GM18867 (cell line): ENCODE data around the gene LDLRAD3.

Experiments
- ATAC-seq: cut with Tn5 transposase; IDR thresholded peaks from one replicate; pipeline ENCODE4 v1.9.1; 2021; ENCODE audit warnings: mild to moderate bottlenecking, moderate library complexity; ENCODE audit not compliant: unreplicated experiment

LDLRAD3 gene

DNA sequence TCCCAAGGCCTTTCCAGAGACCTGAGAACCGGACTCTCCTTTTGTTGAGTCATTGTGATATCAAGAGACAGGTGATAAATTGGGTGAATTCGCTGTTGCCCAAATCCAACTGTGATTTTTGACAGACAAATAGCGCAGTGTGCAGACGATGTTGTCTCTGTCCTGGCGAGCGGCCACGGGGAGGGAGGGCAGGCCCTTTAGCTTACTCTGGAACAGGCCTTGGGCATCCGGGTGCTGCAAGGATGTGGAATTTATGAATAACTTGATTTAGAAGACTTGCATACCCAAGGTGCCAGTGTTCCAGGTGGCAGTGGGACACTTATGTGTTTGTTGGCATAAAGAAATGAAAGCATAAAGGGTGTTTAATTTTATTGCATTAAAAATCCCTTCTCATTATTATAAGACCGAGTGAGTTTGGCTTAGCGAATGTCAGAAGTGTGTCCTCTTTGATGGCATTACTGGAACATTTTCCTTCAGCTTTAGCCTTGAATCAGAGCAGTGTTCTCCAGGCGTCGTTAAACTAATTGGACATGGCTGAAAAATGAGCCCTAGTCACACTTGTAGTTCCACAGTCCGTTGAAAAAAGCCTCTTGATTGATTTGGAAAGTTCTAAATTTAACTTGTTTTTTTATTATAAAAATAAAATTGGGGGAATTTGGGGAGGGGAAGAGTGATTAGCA lies 9.4 kb downstream of the LDLRAD3 start:
- no peak for ATAC-seq

DNA sequence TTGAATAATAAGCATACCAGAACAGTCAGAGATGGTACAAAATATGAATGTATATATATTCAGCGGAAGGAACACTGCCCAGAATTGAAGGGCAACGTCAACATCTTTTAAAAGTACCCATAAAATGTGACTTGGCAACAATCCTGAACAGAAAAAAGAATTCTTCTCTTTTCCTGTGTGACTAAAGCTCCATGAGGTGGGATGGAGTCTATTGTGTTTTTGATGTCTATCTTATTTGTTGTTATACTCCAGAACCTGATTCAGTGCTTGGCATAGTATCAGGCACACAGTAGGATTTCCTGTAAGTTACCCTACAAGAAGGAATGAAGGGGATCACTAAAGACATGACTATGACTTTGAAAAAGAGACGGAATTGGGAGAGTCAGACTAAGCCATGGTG lies 10.3 kb downstream of the LDLRAD3 start:
- no peak for ATAC-seq

DNA sequence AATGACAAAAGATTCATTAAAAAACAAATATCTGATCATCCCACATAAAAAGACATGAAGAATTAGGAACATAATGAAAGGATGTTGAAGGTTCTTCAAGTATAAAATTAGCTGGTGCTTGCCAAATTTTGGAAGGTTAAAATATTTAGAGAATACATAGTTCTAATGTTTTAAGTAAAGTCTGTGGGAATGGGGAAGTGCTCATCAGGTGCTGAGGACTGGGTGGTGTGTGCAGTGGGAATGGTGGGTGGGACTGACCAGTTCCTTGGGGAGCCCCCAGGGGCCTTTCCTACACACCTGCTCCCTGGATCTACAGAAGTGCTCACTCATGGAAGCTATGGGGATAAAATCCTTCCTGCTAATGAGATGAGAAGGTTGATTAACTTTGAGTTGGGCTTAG lies 11.8 kb downstream of the LDLRAD3 start:
- ATAC-seq: no peak

DNA sequence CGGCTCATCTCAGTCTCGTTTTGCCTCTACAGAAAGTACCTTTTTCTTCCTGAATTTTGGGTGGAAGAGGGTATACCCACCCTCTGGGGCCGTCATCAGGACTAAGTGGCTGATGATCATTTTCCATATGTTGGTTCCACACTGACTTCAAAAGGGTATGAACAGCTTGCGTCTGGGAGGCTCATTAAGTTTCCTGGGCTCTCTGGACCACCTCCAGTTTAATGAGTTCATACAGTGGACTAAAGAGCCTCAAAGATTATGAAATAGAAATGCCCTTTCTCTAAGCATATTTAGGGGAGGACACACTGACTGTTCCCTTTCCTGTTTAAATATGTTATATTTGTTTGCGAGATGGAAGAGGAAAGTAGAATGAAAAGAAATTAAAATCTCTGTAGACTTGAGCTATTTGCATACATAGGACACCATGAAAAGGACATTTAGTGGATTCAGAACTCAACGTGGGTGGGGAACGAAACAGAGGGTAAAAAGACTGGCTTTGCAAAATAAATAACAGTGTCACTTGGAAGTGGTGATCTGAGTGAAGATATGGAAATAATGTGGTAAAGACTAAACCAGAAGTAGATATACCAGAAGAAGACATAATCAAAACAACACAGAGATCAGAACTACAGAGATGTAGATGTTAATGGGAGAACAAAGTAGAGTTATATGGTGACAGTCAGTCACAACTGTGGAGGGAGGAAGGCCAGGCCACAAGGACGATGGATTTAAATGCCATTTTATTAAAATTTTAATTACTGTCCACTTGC lies 18.7 kb downstream of the LDLRAD3 start:
- ATAC-seq: no peak

DNA sequence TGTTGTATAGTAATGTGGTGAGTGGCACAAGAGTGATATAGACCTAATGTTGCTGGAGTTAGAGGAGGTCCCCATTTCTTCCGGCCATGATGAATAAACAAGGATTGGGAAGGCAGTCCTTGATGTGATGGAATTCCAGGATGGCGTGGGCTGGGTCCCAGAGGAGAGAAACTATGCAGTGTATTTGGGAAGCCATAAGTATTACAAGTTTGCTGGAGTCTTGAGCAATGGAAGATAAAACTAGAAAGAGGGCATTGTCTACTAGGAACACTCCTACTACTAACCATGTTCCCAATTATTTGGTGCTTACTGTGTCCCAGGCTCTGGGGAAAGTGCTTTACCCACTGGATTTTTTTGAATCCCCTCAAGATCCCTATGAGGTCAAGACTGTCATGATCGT lies 20.0 kb downstream of the LDLRAD3 start:
- no peak for ATAC-seq

DNA sequence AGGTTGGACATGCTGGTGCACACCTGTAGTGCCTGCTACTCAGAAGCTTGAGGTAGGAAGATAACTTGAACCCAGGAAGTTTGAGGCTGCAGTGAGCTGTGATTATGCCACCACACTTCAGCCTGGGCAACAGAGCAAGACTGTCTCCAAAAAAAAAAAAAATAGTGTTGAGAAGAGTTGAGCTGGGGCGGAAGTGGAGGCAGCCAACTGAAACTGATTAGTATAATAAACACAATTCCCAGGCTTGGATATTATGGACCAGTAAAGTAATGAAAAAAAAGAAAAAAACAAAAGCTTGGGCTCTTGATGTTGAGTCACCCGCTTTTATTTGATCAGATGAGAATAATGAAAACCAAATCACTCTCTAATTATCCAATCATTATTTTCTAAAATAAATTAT lies 21.0 kb downstream of the LDLRAD3 start:
- no peak for ATAC-seq

DNA sequence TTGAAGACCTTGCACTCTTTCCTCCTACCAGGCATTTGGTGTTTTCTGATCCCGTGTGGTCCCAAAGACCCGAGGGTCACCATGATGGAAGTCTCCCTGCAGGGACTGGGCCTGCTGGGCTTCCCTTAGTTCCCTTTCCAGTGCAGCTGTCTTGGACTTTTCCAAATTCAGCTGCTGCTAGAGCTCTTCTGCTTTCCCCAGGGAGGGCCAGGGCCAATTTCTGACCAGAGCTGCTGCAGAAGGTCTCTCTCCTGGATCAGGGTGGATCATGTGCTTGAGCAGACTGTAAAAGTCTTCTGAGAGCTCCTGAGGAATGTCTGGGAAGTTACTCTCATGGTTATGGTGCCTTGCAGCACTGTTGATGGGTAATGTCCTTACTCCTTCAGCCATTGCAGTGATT lies 23.2 kb downstream of the LDLRAD3 start:
- no peak for ATAC-seq

DNA sequence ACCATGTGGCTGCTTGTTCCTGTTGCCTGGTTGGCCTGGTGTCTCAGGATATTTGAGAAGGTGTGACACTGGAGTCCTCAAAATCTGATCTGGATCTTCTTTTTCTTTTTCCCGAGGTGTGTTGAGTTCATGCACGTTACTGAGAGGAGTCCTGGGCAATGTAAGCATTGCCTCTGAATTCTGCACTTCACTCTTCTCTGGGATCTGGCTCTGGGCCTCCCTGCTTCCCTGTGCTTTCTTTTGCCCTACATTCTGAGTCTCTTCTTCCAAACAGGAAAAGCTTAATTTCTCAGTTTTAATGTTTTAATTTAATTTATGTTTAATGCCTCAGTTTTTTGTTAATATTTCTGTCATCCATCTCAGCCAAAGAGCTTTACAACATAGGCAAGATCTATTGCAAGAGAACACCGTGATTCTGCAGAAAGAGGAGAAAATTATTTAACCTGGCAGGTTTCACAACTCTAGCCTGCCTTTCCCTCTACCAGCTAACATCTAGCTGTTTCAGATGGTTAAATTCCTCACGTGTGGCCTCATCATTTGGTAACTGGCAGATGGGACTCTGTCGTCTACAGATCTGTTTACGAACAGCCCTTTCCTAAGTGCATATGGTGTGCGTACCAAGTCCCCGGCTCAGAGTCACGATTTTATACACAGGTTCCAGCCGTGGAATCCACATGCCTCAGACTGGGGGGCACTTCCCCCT lies 24.7 kb downstream of the LDLRAD3 start:
- ATAC-seq: no peak

DNA sequence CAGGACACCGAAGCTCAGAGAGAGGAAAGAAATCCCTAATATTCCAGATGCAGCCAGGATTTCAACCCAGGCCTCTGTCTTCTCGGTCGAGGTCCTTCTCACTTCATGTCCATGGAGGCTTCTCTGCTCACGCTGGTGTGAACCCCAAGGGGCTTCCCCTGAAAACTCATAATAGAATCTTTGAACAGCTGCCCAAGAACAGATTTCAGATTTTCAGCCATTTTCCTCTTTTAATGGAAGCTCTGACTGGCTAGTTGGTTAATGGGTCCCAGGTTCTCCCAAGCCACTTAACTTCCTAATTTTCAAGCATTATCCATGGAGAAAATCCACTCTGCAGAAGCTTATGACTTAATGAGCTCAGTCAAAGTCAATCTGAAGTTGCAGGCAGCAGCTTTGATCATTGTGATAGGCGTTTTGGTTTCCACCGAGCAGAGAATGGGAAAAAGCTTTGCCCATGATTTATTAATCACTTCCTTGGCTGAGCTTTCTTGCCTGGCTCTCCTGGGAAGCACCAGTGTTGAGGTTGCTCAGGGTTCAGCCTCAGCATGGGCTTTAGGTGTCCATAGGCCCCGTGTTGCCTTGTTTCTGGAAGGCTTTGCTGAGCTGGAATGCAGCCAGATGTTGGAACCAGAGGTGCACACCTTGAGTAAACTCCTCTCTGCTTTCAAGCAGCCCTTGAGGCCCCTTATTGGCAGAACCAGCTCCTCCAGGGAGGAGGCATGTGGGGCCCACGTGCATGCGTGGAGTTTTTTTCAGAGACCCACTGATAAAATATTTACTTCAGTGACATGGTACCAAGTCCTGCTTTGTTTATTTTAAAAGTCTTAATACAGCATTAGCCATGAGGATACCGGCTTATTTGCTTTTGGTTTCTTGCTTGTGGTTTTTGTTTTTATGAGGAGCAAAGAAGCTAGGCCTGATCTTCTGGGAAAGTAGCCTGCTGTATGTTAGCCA lies 25.5 kb downstream of the LDLRAD3 start:
- ATAC-seq: no peak

DNA sequence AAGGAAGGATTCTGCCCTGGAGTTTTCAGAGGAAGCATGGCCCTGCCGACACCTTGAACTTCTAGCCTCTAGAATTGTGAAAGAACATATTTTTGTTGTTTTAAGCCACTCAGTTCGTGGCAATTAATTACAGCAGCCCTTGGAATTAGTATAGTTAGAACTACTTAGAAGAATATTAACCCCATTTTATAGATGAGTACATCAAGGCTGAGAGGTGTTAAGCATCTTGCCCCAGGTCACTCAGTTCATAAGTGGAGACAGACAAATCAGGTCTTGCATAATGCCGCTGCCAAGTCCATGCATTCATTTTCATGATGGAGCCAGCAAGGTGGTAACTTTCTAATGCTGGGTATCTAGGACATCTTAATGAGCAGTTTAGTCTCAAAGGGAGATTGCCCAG lies 26.6 kb downstream of the LDLRAD3 start:
- no peak for ATAC-seq

DNA sequence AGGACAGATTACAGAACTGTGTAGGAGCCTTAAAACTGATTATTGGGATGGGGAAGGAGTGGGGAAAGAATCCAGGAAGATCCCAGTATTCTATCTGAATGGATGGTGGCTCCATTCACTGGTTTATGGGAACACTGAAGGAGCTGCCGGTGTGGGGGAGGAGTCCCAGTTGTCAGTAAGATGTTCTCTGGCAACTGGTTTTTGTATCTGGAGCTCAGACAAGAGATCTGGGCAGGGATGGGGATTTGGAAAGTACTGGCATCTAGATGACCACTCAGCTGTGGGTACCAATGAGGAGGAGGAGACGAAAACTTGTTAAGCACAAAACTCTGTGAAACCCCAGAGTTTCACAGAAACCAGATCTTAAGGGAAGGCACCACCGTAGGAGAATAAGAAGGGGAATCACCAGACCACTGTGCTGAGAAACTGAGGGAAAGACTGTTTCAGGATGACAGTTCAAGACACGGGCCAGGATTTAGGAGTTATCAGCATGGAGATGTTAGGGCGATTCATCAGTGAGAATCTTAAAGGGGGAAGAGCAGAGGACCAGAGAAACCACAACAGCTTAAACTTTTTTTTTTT lies 28.1 kb downstream of the LDLRAD3 start:
- no peak for ATAC-seq

DNA sequence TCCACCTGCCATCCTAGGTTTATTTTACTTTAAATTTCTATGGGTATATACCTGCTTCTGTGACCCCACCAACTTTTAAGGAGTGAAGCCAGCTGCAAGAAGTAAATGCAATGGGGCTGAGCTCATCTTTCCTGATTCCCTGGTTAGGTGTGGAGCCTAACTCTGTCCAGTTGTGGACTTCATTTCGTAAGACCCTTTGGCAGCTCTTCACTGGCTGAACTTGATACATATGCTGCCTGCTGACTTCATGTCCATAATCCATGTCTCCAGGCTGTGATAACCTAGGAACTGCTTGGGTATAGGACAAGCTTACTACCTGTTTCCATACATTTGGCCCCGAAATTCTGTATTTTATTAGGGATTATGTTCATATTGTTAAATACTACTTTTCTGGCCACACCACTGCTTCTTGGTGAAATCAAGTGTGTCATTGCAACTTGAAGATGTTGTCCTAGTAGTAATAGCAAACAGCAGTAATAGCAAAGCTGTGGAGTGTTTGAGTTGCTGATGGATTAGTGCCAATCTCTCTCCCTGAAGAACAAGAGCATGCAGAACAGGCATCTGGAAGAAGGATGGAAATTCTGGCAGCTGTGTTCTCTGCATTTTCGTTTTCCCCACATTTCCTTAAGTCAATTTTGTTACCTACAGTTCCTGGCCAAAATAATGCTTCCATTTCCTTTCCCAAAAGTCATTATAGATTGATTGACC lies 31.2 kb downstream of the LDLRAD3 start:
- no peak for ATAC-seq

DNA sequence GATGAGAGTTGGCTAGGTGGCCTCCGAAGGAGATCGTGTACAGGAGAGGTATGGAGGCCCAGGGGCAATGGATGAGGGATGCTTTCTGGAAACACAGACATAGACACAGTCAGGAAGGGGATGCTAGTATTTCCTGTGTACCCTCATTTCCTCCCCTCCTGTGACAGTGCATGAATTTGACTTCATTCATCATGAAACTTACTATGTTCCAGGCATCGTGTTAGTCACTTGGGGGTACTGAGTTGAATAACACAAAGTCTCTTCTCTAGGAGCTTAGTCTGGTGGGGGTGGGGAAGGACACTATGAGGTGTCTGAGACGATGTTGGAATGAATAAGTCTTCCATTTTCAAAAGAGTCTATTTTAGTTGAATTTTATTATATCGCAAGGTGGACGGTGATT lies 32.6 kb downstream of the LDLRAD3 start:
- no peak for ATAC-seq

DNA sequence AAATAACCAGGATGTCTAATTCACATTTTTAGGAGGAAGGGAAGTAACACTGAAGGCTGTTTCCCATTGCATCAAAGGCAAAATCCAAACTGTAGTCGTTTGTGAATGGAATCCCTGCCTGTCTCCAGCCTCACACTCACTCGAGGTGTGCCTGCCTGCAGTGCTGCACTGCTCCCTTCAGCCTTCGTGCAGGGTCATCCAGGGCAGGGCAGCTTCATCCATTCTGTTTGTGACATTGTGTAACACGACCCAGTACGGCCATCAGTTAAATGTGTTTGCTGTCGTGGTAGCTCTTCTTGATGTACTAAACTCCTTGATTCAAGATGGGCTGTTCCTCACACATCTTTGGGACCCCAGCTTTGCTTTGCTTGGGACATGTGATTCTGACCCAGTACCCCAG lies 34.3 kb downstream of the LDLRAD3 start:
- no peak for ATAC-seq

DNA sequence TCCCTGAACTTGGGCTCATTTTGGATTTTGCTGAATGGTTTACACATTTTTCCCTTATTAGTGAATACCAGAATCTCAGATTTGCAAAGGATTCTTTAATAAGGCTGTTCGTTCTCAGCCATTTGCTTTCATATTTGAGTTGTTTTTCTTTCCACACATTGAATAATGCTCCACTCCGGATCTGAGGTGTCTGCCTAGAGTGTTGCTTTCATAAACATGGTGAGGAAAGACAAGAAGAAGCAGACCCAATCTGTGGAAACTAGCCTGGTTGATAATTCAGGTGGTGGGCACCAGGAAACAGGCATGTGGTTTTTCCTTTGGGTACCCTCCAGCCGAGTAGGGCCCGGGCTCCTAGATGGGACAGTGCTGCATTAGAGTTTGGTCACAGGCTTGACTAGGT lies 35.0 kb downstream of the LDLRAD3 start:
- no peak for ATAC-seq

DNA sequence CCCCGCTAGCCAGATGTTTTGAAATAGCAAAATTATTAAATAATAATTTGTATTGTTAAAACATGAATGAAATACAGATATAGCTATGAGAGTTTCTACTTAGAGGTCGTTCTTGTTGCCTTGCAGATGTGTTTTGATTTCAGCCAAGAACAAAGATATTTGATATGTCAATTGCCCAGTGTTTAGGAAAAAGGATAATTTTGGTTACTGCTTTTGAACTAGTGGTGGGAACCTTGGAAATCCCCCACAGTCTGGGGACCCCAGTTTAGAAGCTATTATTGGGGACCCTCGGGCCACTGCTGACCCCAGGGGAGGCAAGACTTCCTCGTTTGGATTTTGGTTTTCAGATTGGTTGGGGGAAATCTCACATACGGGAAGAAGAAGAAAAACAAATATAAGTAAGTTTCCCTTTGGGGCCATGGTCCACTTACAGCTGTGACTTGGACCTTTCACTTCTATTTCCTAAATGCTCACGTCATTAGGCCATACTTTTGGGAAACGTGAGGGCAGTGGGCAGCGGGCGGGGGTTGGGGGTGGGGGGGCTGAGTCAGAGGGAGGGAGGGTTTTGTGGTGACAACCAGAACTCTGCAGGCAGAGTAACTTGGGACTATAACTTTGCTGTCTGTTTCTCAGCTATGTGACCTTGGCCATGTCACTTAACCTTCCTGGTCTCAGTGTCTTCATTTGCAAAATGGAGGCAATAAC lies 37.0 kb downstream of the LDLRAD3 start:
- no peak for ATAC-seq

DNA sequence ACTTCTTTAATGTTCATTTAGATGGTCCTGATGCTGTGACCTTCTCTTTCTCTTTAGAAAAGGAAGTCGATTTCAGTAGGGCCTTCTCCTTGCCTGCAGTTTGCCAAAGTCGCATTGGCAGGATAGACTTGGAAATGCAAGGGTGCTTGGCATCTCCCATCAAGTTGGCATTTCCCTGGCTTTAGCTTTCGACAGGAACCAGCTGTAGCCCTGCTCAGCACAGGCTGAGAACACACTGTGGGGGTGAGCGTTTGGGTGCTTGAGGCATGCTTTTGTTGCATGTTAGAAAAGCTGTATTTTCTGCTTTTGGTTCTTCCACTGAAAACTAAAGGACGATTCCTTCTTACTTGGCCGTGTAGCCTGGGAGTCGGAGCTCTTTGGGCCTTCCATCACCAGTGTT lies 37.7 kb downstream of the LDLRAD3 start:
- no peak for ATAC-seq

DNA sequence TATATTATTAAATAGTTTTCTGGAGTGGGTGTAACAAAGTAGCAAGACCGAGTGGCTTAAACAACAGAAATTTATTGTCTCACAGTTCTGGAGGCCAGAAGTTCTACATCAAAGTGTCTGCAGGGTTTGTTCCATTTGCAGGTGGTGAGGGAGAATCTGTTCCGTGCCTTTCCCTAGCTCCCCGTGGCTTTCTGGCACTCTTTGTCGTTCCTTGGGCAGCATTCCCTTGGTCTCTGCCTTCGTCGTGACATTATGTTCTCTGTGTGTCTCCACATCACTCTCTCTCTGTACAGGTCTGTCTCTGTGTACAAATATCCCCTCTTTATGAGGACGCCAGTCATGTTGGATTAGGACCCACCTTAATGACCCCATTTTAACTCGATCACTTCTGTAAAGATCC lies 38.2 kb downstream of the LDLRAD3 start:
- ATAC-seq: no peak

DNA sequence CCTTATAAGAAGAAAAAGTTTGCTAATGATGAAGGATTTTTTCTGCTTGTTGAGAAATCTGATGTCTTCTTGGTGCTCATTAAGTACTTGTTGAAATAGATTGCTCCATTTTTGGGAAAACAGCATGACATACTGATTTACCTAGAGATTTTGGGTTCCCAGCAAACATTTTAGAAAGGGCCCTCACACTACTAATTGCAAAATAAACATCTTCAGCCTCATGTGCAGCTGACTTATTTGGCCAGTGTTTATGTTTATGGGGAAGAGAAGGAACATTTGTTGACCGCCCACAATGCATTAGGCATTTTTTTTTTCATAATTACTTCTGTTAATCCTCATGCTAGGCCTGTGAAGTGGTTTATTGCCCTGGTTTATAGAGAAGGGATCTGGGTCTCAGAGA lies 40.1 kb downstream of the LDLRAD3 start:
- ATAC-seq: no peak
